Liver (tissue), 3 donors: Measurements from ENCODE around the gene ZNF569.

Experiments used
- EGR1 ChIP-seq, 2 donors: IDR thresholded peaks; 2 replicates each; pipeline ENCODE4 v1.6.1; 2016 to 2018; ENCODE audit warnings: antibody characterized with exemption in 2 of 2, low read depth in 2 of 2
- JUND ChIP-seq, 2 donors: IDR thresholded peaks; 2 replicates each; pipeline ENCODE4 v1.6.1; 2016; ENCODE audit warnings: antibody characterized with exemption in 2 of 2
- RXRA ChIP-seq, 2 donors: IDR thresholded peaks; 2 replicates each; pipeline ENCODE4 v1.6.1; 2017 to 2018; ENCODE audit warnings: antibody characterized with exemption in 2 of 2, mild to moderate bottlenecking in 1 of 2
- YY1 ChIP-seq: IDR thresholded peaks from 2 replicates; pipeline ENCODE4 v1.6.1; 2016; ENCODE audit warnings: antibody characterized with exemption, mild to moderate bottlenecking
- TF ChIP-seq, protein P1 (sequence below): fragments of 150-350 bp; IDR thresholded peaks from 2 replicates; pipeline ENCODE4 v1.5.1; 2017; ENCODE audit warnings: improper control_type of control experiment, low read depth, low read length; ENCODE audit not compliant: missing input control
- TF ChIP-seq, protein P2 (sequence below): IDR thresholded peaks from 2 replicates; pipeline ENCODE4 v1.6.1; 2016; ENCODE audit warnings: antibody characterized with exemption
- TF ChIP-seq, protein P3 (sequence below): IDR thresholded peaks from 2 replicates; pipeline ENCODE4 v1.6.1; 2016; ENCODE audit warnings: antibody characterized with exemption, mild to moderate bottlenecking
- donor health status: healthy.
- donor health status: healthy.

DNA sequence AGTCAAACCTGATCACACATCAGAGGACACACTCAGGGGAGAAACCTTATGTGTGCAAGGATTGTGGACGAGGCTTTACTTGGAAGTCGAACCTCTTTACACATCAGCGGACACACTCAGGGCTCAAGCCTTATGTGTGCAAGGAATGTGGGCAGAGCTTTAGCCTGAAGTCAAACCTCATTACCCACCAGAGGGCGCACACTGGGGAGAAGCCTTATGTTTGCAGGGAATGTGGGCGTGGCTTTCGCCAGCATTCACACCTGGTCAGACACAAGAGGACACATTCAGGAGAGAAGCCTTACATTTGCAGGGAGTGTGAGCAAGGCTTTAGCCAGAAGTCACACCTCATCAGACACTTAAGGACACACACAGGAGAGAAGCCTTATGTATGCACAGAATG is 104.5 kb downstream of the ZNF569 start:
- TF ChIP-seq, protein P1, sequence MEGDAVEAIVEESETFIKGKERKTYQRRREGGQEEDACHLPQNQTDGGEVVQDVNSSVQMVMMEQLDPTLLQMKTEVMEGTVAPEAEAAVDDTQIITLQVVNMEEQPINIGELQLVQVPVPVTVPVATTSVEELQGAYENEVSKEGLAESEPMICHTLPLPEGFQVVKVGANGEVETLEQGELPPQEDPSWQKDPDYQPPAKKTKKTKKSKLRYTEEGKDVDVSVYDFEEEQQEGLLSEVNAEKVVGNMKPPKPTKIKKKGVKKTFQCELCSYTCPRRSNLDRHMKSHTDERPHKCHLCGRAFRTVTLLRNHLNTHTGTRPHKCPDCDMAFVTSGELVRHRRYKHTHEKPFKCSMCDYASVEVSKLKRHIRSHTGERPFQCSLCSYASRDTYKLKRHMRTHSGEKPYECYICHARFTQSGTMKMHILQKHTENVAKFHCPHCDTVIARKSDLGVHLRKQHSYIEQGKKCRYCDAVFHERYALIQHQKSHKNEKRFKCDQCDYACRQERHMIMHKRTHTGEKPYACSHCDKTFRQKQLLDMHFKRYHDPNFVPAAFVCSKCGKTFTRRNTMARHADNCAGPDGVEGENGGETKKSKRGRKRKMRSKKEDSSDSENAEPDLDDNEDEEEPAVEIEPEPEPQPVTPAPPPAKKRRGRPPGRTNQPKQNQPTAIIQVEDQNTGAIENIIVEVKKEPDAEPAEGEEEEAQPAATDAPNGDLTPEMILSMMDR = no peak
- TF ChIP-seq JUND (IDR thresholded peaks at IDR 0.05) = no peak
- TF ChIP-seq, protein P2, sequence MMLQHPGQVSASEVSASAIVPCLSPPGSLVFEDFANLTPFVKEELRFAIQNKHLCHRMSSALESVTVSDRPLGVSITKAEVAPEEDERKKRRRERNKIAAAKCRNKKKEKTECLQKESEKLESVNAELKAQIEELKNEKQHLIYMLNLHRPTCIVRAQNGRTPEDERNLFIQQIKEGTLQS = no peak
- TF ChIP-seq, protein P3, sequence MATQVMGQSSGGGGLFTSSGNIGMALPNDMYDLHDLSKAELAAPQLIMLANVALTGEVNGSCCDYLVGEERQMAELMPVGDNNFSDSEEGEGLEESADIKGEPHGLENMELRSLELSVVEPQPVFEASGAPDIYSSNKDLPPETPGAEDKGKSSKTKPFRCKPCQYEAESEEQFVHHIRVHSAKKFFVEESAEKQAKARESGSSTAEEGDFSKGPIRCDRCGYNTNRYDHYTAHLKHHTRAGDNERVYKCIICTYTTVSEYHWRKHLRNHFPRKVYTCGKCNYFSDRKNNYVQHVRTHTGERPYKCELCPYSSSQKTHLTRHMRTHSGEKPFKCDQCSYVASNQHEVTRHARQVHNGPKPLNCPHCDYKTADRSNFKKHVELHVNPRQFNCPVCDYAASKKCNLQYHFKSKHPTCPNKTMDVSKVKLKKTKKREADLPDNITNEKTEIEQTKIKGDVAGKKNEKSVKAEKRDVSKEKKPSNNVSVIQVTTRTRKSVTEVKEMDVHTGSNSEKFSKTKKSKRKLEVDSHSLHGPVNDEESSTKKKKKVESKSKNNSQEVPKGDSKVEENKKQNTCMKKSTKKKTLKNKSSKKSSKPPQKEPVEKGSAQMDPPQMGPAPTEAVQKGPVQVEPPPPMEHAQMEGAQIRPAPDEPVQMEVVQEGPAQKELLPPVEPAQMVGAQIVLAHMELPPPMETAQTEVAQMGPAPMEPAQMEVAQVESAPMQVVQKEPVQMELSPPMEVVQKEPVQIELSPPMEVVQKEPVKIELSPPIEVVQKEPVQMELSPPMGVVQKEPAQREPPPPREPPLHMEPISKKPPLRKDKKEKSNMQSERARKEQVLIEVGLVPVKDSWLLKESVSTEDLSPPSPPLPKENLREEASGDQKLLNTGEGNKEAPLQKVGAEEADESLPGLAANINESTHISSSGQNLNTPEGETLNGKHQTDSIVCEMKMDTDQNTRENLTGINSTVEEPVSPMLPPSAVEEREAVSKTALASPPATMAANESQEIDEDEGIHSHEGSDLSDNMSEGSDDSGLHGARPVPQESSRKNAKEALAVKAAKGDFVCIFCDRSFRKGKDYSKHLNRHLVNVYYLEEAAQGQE = no peak
- TF ChIP-seq RXRA (IDR thresholded peaks at IDR 0.05) = no peak
- no peak for TF ChIP-seq YY1
- TF ChIP-seq EGR1 (IDR thresholded peaks at IDR 0.05; ENCODE audit: low read depth in 2 of 2) = no peak
